Osteoblast (primary cell): ENCODE data around the gene AGFG1. TPM values are rescaled to one million over a fixed set of nuclear protein-coding genes. Genes with fewer than 3 reads are reported as not detected.

Experiments
- DNase-seq: peaks from one replicate; pipeline ENCODE4 v3.0.0; 2011; ENCODE audit warnings: low spot score, mixed read lengths; ENCODE audit not compliant: insufficient read length; ENCODE audit errors: missing footprints
- H2AFZ ChIP-seq: 2 replicates; pipeline ENCODE4 v1.6.0; 2011; ENCODE audit warnings: mild to moderate bottlenecking, low read length
- H3K27ac ChIP-seq: 2 replicates; pipeline ENCODE4 v1.5.1; 2011; ENCODE audit warnings: mild to moderate bottlenecking, low read depth, low read length, moderate library complexity
- H3K27me3 ChIP-seq: 2 replicates; pipeline ENCODE4 v1.6.0; 2012; ENCODE audit warnings: mild to moderate bottlenecking, control low read depth, inconsistent platforms, low read length, moderate library complexity; ENCODE audit not compliant: insufficient read depth
- H3K36me3 ChIP-seq: 2 replicates; pipeline ENCODE4 v1.5.1; 2011; ENCODE audit warnings: mild to moderate bottlenecking, low read length, control low read depth, moderate library complexity; ENCODE audit not compliant: insufficient read depth
- H3K4me1 ChIP-seq: 2 replicates; pipeline ENCODE4 v1.5.1; 2011; ENCODE audit warnings: mild to moderate bottlenecking, low read length, control low read depth, moderate library complexity; ENCODE audit not compliant: insufficient read depth
- H3K4me2 ChIP-seq: 2 replicates; pipeline ENCODE4 v1.6.0; 2011; ENCODE audit warnings: mild to moderate bottlenecking, low read length; ENCODE audit not compliant: insufficient read depth
- H3K4me3 ChIP-seq: fragments of 200-600 bp; sonication (generic); 3 replicates; pipeline ENCODE4 v1.5.1; 2012; ENCODE audit warnings: mild to moderate bottlenecking, low read length, inconsistent platforms; ENCODE audit not compliant: insufficient read depth
- H3K79me2 ChIP-seq: 2 replicates; pipeline ENCODE4 v1.6.0; 2012; ENCODE audit warnings: mild to moderate bottlenecking, low read length, control low read depth, inconsistent platforms; ENCODE audit not compliant: insufficient read depth
- H3K9me3 ChIP-seq: 2 replicates; pipeline ENCODE4 v1.5.1; 2011; ENCODE audit warnings: low read depth, low read length, control low read depth
- H4K20me1 ChIP-seq: 2 replicates; pipeline ENCODE4 v1.6.0; 2012; ENCODE audit warnings: mild to moderate bottlenecking, low read length, control low read depth; ENCODE audit not compliant: insufficient read depth
- total RNA-seq: library from RNA; depleted of rRNA; stranded (reverse); fragments of >200 nt; gene quantifications from 2 replicates; pipeline ENCODE4 v1.2.3, GENCODE V29; 2012
- TF ChIP-seq, protein P1 (sequence below): IDR thresholded peaks from 2 replicates; pipeline ENCODE4 v1.5.1; 2011; ENCODE audit warnings: mild to moderate bottlenecking, low read depth, low read length, moderate library complexity; ENCODE audit errors: extremely low read depth

AGFG1 gene
- total RNA-seq, 1 donor: 48.5 TPM

DNA sequence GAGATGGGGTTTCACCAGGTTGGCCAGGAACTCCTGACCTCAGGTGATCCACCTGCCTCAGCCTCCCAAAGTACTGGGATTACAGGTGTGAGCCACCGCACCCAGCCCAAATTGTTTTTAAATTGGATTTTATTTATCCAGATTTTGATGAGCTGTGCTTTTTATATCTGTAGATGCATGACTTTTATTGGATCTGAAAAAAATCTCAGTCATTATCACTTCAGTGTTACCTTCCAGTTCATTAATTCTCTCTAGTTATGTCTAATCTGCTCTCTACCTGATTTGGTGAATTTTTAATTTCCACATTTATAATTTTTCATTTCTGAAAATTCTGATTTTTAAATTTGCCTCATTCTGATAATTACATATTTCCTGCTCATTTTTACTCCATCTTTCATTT is 13.5 kb downstream of the AGFG1 start:
- Histone ChIP-seq H3K36me3 (no peaks in the 10 kb centered on the region), H3K79me2 (peaks cover 99% of the 10 kb centered on the region), H3K4me3 (no peak overlapping the region), H2AFZ (no peak overlapping the region), H4K20me1 (peaks cover 62% of the 10 kb centered on the region), H3K4me2 (no peak overlapping the region), H3K4me1 (peaks cover 17% of the 10 kb centered on the region), H3K9me3 (no peaks in the 10 kb centered on the region), H3K27ac (no peak overlapping the region), H3K27me3 (no peaks in the 10 kb centered on the region)
- DNase-seq: no peak
- TF ChIP-seq, protein P1, sequence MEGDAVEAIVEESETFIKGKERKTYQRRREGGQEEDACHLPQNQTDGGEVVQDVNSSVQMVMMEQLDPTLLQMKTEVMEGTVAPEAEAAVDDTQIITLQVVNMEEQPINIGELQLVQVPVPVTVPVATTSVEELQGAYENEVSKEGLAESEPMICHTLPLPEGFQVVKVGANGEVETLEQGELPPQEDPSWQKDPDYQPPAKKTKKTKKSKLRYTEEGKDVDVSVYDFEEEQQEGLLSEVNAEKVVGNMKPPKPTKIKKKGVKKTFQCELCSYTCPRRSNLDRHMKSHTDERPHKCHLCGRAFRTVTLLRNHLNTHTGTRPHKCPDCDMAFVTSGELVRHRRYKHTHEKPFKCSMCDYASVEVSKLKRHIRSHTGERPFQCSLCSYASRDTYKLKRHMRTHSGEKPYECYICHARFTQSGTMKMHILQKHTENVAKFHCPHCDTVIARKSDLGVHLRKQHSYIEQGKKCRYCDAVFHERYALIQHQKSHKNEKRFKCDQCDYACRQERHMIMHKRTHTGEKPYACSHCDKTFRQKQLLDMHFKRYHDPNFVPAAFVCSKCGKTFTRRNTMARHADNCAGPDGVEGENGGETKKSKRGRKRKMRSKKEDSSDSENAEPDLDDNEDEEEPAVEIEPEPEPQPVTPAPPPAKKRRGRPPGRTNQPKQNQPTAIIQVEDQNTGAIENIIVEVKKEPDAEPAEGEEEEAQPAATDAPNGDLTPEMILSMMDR: no peak

DNA sequence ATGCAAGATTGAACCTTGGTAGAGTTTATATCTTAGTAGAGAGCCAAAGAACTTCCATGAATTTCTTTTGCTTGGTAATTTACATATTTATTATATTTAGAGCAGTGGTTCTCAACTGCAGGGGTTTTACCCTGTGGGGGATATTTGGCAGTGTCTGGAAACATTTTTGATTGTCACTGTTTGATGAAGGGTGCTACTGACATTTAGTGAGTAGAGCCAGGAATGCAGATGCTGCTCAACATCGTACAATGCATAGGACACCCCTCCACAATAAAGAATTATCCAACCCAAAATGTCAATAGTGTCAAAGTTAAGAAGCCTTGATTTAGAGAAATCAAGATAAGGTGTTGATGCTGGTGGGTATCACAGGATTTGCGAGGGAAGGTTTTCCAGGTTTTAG is 14.7 kb downstream of the AGFG1 start:
- H3K9me3 ChIP-seq: no peaks in the 10 kb centered on the region
- no peak overlapping the region for H2AFZ ChIP-seq
- TF ChIP-seq, protein P1: no peak
- DNase-seq: no peak
- no peaks in the 10 kb centered on the region for H3K36me3 ChIP-seq
- H3K79me2 ChIP-seq: peaks cover 97% of the 10 kb centered on the region
- no peaks in the 10 kb centered on the region for H3K27me3 ChIP-seq
- peaks cover 55% of the 10 kb centered on the region for H4K20me1 ChIP-seq
- H3K4me3 ChIP-seq: no peak overlapping the region
- peaks cover 12% of the 10 kb centered on the region for H3K4me1 ChIP-seq
- no peak overlapping the region for H3K27ac ChIP-seq
- no peak overlapping the region for H3K4me2 ChIP-seq

DNA sequence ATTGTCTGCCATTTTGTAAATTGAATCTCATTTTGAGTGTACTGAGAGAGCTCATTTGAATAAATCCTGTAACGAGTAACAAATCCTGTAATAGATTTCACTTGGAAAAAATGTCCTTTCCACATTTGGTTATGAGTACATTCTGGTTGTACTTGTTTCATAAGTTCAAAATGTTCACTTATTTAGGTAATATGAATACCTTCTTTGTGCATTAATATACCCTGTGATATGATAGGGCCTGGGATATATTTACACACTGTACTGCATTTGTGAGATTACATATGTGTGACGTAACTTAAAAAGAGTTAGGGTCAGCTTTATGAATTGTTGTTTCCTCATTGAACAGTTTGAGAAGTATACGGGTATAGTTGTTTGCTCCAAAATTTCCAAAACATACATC is 16.1 kb downstream of the AGFG1 start:
- no peak for DNase-seq
- Histone ChIP-seq H3K79me2 (peaks cover 96% of the 10 kb centered on the region), H3K27me3 (no peaks in the 10 kb centered on the region), H3K27ac (no peak overlapping the region), H3K36me3 (no peaks in the 10 kb centered on the region), H4K20me1 (peaks cover 49% of the 10 kb centered on the region), H3K9me3 (no peaks in the 10 kb centered on the region), H3K4me3 (no peak overlapping the region), H3K4me1 (peaks cover 3% of the 10 kb centered on the region), H2AFZ (no peak overlapping the region), H3K4me2 (no peak overlapping the region)
- TF ChIP-seq, protein P1: no peak

DNA sequence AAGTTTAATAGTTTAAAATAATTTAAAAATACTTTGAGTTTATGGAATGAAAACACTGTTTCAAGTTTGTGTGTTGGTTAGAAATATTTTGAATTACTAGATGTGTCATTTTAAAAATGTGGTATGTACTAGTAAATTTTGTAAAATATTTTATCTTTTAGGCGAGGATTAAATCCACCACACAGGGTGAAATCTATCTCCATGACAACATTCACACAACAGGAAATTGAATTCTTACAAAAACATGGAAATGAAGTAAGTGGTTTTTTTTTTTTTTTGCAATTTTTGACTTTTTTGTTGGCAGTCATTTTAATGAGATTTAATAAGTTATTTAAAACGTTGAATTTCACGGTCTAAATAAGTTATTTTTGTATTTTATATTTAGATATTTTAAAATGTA is 19.4 kb downstream of the AGFG1 start:
- Histone ChIP-seq H3K36me3 (peaks cover 8% of the 10 kb centered on the region), H3K27me3 (no peaks in the 10 kb centered on the region), H3K4me2 (no peak overlapping the region), H4K20me1 (peaks cover 32% of the 10 kb centered on the region), H3K4me3 (no peak overlapping the region), H3K79me2 (peaks cover 95% of the 10 kb centered on the region), H2AFZ (no peak overlapping the region), H3K27ac (no peak overlapping the region), H3K4me1 (no peaks in the 10 kb centered on the region), H3K9me3 (no peaks in the 10 kb centered on the region)
- DNase-seq: no peak
- TF ChIP-seq, protein P1: no peak
